Sciatic nerve (tissue), 2 donors: ENCODE measurements around the gene CASK. TPM values are rescaled to one million over a fixed set of nuclear protein-coding genes. Genes with fewer than 3 reads are reported as not detected.

Source experiments
- ATAC-seq: fragments of 200-7000 bp; cut with Tn5 transposase; one replicate; pipeline ENCODE4 v1.9.1; 2020; ENCODE audit warnings: mild to moderate bottlenecking, moderate library complexity
- DNase-seq: peaks from one replicate; pipeline ENCODE4 v3.0.0-alpha.2; 2020; ENCODE audit warnings: low spot score
- intact Hi-C: fragments of 100-400 bp; cut with DNase I; formaldehyde crosslinking; loops from one replicate; pipeline ENCODE4 v1.14.2; 2022
- total RNA-seq: library from RNA; stranded (reverse); fragmentation: NEBNext Ultra II Directional; extraction: Animal tissue kit (Norgen Biotek cat#: 25700); gene quantifications from one replicate; pipeline ENCODE4 v1.2.1, GENCODE V29; 2021
- donor health status: DM: no; HTN: no; CAD: no.
- donor health status: DM: no; HTN: no; CAD: no.

The CASK gene
- total RNA-seq, 1 donor from 2014 or later = 43.3 TPM

DNA sequence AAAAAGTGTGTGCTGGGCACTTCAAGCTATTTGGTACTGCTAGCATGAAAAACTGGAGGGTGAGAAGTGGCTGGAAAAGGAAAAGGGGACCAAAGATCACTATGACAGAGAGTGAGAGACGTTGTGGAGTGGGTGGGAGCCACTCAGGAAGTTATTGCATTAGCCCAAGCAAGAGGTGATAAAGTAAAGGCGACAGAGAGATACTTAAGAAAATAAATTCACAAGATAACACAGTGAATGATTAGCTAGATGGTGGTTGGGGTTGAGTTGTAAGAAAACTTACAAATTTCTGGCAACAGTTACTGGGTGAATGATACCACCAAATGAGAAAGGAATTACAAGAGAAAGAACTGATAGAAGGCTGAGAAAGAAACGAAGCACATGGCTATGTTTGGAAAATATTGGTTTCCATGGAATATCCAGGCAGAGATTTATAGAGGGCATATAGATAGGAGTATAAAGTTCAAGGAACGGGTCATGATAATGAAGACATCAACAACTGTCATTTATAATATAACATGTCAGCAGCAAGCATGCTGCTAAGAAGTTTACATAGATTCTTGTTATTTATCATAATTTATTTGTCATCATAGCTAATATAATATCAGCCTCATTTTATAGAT, 60.7 kb downstream of the CASK start:
- ATAC-seq (no peak), DNase-seq (no peak)
- intact Hi-C loops = no loop called here

DNA sequence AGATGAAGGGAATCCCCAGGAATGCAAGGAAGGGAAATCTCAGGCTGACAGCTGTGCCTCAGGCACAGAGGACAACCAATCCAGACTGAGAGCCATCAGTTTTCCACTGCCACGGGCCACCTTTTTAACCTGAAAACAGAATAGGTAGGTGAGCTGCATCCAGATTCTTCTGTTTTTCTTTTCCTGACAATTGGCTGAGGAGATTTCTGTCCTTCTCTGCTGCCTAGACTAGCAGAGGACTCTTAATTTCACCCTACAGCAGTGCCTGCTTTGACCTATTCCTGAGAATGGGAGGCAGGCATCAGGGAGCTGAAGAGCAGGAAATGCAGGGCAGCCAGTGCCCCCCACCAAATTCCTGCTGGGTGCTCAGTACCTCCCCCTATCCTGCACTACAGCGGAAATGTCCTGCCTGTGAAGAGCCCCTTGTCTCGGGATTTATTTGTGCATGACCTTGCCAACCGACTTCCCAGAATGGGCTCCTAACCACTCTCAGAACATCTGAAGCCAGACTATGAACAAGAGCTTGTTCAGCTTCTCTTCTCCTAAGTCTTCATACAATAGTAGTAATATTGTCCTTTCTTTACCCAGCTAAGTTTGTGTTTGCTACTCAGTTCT, 65.1 kb downstream of the CASK start:
- ATAC-seq (no peak), DNase-seq (no peak)
- intact Hi-C loops = no loop called here

DNA sequence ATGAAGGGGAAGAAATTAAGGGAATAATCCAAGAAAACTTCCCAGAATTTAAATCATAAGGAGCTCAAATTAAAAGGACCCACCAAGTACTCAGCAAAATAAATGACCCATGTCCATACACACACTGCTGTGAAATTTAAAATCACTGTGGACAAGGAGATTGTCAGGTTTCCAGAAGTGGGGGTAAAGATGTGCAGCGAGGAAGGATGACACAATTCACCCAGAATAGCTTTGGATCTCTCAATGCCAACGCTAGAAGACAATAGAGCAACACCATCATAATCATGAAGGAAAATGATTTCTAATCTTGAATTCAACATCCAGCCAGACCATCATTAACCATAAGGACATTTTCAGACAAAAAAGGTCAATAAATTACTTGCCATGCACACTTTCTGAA, 65.7 kb downstream of the CASK start:
- no peak for DNase-seq
- intact Hi-C loops = no loop called here
- ATAC-seq = no peak

DNA sequence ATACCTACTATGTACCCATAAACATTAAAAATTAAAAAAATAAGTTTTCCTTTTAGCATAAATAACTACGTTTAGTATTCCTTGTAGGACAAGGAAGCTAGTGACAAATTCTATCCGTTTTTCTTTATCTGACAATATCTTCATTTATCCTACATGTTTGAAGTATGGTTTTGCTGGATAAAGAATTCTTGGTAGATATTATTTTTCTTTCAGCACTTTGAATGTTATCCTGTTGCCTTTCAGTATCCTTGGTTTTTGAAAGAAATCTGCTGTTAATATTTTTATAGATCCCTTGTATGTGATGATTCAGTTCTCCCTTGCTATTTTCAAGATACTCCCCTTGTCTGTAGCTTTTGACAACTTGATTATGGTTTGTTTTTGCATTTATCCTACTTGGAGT, 76.6 kb downstream of the CASK start:
- ATAC-seq (no peak), DNase-seq (no peak)
- intact Hi-C loops = no loop called here

DNA sequence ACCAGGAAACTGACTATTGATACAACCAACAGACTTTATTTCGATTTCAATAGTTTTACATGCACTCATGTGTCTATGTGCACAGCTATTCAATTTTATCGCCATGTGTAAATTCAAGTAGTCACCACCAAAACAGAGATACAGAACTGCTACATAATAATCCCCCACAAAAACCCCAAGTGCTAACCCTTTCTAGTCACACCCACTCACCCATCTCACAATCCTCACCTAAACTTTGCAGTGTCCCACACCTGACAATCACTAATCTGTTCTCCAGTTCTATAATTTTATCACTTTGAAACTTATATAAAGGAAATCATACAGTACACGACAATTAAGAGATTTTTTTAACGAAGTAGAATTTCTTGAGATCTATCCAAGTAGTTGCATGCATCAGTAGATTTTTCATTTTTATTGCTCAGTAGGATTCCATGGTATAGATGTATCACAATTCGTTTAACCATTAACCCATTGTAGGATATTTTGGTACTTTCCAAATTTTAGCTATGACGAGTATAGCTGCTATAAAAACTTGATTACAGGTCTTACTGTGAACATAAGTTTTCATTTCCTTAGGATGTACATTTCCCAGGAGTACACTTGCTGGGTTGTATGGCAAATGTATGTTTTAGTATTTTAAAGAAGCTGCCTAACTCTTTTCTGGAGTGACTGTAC, 85.9 kb downstream of the CASK start:
- ATAC-seq (no peak), DNase-seq (no peak)
- intact Hi-C loops = no loop called here

DNA sequence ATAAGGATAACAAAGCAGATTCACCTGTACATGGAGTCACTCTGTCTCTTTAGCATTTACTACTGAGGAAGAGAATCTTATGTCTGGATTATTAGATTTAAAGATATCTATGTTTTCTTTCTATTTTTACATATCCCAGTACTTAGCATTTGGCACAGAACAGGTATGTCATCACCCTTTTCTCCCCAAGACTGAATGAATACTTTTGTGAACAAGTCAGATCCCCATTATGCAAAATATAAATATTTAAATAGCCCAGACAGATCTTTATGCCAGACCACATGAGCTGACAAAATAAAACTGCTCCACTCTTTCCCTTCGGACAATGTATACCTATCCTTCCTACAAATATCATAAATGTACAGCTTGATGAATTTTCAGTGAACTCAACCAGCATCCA, 94.5 kb downstream of the CASK start:
- DNase-seq (no peak), ATAC-seq (no peak)
- intact Hi-C loops = no loop called here

DNA sequence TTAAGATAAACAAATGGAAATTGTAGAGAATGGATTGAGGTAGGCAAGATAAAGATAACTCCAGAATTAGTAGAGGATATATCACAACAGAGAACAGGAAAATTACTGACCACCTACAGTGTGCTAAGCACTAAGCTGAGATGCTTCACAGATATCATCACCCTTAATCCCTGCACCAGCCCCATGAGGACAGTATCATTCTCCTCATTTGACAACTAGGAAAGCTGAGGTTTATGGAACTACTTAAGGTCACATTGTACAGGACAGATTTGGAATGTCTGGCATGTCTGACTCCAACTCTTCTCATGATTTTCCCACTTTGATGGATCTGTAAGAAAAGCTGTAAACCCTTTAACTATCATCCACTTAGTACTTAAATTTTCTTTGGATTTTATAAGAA, 95.5 kb downstream of the CASK start:
- DNase-seq (no peak), ATAC-seq (no peak)
- intact Hi-C loops = no loop called here

DNA sequence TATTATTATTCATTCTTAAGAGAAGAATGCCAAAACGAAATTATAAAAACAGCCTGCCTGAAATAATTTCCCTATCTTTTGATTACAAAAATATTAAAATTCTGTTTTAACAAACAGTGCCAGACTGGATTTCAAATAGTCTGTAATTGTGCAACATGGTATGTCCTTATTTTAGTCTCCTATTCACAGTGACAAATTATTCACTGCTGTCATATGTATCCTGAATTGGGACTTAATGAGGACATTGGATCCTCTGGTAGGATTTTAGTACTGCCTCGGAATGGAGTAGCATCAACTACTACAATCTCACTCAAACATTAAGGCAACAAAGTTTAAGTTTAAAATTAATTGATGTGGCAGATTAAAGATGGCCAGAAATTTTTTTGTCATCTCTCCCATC, 97.6 kb downstream of the CASK start:
- DNase-seq = no peak
- intact Hi-C loops = no loop called here
- no peak for ATAC-seq

DNA sequence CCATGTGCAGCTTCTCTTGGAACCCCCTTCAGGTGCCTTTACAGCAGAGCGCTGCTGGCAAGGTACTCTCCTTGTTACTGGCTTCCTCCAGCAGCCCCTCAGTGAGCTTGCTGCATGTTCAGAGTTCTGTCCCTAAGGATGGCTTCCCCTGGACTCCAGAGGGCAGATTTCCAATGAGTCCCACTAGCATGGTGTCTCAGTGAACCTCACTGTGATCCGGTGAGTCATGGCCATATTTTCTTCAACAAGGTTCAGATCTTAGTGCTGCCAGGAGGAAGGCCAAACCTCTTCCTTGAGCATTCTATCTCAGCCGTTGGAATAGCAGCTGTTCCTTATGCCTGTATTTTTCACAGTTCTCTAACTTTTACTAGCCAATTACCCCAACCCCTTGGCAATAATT, 98.8 kb downstream of the CASK start:
- intact Hi-C loops = no loop called here
- ATAC-seq (no peak), DNase-seq (no peak)

DNA sequence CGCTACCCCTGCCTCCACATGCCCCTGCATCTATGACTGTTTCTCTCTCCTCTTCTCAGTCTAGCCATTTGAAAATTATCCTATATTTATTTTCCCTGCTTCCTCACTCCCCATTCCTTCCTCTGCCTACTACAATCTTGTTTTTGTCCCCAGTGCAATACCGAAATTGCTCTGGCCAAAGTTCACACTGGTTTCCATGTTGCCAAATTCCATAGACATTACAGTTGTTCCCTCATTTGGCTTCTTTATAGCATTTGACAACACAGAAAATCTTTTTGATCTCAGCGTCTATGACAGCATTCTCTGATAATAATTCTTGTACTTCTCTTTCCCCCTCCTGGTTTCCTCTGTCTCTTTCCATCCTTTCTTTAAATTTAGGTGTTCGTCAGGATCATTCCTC, 100.0 kb downstream of the CASK start:
- intact Hi-C loops = no loop called here
- ATAC-seq (no peak), DNase-seq (no peak)

DNA sequence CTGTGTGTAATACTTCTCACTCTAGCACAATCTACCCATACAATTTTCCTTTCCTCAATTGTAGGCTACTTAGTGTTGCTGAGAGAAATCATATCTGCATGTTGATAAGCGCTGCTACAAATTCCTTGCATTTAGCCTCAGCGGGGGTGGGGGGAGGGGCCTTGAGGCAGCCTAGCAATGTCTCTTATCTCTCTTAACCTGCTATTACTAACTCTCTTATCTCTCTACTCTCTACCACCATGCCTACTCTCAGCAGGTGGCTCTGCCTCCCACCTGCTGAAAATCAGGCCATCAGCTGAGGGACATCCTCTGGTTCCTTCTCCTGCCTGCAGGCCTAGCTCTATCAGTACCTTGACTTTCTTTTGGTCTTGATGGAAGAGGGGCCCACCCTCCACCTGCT, 100.5 kb downstream of the CASK start:
- intact Hi-C loops = no loop called here
- ATAC-seq (no peak), DNase-seq (no peak)

DNA sequence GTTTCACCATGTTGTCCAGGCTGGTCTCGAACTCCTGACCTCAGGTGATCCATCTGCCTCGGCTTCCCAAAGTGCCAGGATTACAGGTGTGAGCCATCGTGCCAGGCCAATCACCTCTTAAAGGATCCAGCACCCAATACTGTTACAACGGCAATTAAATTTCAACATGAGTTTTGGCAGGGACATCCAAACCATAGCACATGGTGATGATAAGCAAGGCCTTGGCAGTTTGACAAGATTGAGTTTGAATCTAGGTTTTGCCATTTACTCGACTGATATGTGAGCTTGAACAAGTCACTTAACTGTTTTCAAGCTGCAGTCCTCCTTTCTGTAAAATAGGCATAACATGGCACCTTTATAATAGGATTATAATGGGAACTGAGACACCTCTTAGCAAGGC, 115.3 kb downstream of the CASK start:
- intact Hi-C loops = no loop called here
- DNase-seq (no peak), ATAC-seq (no peak)

DNA sequence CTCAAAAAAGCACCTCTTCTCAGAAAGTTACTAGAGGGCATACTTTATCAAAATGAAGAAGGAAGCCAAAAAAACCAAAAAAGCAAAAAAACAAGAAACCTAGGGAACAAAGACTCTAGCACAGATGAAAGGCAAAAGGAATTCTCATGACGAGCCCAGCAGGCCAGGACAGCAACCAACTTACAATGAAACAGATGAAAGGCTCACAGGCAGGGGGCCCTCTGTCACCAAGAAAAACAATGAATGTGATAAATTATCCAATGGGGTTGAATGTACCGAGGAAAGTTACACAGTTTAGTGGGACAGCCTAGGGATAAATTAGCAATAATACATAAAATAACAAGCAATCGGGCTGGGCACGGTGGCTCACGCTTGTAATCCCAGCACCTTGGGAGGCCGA, 120.4 kb downstream of the CASK start:
- DNase-seq (no peak), ATAC-seq (no peak)
- intact Hi-C loops = no loop called here

DNA sequence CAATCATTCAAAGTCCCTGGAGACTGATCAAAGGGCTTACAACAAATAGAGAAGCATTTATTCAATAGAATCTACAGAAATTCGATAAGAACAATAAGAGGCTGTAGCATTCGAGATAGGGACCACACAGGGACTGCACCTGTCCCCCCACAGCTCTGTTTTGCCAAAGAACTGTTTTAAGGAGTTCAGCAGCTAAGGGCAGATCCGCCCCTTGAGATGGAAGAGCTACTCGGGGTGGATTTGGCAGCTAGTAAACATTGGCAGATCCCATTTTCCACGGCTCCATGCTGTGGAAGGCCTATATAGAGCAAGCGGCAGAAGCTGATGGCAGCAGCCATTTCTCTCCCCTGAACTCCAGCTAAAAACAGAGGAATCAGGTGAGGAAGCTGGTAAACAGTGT, 123.7 kb downstream of the CASK start:
- no peak for DNase-seq
- no peak for ATAC-seq
- intact Hi-C loops = no loop called here

DNA sequence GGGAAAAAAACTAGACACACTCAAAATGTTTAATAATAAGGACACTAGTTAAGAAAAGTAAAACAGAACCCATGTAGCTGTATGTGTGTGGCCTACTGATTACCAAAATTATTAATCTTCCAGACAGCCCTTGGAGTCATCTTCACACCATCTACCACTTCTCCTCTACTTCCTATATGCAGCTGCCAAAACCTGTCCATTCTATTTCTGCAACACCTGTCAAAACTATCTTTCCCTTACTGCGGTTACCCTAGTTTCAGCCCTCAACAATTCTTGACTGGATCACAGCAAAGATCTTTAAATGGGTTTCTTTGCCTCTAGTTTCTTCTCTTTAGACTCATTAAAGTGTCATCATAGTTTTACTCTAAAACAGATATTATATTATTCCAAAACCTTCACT, 126.8 kb downstream of the CASK start:
- DNase-seq = no peak
- ATAC-seq = no peak
- intact Hi-C loops = no loop called here

DNA sequence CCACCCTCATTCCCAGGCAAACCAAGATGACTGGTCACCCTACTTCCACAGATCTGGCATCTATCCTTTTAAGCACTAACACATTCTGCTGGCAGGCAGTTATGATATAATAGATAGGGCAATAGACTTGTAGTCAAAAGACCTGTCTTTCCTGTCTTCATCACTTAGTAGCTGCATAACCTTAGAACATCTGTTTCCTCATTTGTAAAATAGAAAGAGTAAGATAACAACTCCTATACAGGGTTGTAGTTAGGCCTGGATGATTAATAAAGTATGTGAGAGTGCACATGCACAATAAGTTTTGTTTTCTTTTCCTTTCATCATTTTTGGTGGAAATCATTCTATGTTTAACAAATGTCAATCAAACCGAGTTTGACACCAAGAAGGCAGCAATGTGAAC, 127.3 kb downstream of the CASK start:
- DNase-seq (no peak), ATAC-seq (no peak)
- intact Hi-C loops = no loop called here

DNA sequence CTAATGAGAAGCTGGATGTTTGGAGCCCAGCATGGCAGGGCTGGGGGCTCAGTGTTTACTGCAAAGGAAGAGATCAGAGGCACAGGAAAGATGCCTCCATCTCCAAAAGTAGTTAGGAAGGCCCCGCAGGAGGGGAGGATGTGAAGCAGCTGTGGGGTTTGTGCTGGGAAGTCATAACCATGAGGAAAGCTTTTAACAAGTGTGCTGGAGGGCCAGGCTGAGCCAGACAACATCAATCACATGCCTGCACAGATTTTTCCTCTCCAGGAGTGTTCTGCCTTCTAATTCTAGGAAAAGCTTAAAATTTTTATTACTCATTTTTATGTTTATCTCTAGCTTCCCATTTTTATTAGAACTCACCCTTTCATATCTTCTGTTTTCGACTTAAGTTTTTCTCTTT, 134.0 kb downstream of the CASK start:
- ATAC-seq (no peak), DNase-seq (no peak)
- intact Hi-C loops = no loop called here

DNA sequence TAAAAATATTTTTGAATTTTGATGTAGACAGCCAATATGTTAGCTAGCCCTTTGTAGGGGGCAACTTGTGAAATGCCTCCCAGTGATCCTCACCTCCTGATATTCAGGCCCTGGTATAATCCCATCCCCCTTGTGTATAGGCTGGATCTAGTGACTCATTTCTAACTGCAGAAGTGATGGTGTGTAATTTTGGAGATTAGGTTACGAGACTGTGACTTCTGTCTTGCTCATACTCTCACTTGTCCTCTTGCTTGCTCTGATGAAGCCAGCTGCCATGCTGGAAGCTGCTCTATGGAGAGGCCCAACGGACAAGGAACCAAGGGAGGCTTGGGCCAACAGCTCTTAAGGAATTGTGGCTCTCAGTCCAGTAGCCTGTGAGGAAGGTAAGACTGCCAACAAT, 137.7 kb downstream of the CASK start:
- no peak for ATAC-seq
- DNase-seq = no peak
- intact Hi-C loops = no loop called here

DNA sequence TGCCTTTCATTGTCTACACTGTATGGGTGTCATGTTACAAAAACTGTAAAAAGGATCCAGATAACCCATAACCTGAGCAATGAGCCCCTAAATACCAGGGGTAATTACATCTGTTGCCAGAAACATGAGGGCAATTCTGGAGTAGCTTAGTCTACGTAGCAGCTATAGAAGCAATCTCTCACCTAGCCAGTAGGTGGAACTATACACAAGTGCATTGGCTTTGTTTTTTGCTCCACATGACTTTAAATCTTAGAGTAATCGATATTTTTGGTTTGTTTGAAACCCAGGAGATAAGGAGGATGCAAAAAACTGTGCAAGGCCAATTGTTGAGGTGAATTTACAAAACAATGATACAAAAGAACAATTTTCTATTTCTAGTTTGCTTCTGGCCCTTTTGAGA, 141.9 kb downstream of the CASK start:
- ATAC-seq (peak; percentile 45), DNase-seq (no peak)
- intact Hi-C loops = no loop called here

DNA sequence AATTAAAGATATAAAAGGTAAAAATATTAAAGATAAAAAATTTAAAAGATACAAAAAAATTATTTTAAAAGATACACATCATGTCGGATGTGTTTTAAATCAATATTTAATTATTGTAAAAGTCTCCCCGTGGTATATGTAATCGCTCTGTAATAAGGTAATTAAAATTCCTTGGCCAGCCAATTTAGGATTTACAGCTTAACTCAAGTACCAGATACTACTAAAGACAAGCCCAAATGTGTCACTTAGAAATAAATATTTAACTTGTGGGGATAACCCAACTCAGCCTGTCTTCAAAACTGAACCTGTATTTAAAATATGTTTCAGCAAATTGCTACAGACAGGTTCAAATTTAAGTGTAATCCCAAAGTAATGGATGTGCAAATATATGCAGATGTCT, 143.4 kb downstream of the CASK start:
- DNase-seq = no peak
- intact Hi-C loops = no loop called here
- ATAC-seq = no peak

DNA sequence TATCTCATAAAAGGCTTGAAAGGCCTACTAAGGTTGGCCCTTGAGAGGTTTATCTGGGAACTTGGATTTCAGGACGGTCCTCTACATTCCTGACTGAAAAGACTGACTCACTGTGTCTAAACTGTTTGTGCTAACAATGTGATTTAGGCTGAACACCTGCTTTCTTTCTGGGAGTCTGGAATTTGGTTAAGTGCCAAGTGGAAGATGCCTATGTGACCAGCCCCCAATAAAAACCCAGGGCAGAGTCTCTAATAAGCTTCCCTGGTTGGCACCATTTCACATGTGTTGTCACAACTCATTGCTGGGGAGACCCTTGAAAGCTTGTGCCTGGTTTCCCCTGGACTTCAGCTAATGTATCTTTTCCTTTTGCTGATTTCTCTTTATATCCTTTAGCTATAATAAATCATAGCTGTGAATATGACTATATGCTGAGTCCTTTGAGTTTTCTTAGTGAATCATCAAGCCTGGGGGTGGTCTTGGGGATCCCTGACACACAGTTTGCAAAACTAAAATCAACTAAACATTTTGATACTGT, 144.3 kb downstream of the CASK start:
- no peak for DNase-seq
- ATAC-seq = no peak
- intact Hi-C loops = no loop called here
